Measurements from ENCODE around the gene OR13C8.

DNA sequence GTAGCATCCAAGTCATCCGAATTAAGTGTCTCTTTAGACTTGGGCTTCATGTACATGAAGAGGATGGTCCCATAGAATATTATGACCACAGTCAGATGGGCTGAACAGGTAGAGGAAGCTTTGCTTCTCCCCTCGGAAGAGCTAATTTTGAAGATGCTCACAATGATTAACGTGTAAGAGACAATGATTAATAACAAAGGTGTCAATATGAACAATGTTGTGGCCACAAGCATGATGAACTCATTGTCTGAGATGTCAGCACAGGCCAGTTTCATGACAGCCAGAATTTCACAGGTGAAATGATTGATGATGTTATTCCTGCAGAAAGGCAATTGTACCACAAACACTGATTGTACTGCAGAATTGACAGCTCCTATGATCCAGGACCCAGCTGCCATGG, 35.8 kb downstream of the OR13C8 start:
- TF ChIP-seq, protein P1, sequence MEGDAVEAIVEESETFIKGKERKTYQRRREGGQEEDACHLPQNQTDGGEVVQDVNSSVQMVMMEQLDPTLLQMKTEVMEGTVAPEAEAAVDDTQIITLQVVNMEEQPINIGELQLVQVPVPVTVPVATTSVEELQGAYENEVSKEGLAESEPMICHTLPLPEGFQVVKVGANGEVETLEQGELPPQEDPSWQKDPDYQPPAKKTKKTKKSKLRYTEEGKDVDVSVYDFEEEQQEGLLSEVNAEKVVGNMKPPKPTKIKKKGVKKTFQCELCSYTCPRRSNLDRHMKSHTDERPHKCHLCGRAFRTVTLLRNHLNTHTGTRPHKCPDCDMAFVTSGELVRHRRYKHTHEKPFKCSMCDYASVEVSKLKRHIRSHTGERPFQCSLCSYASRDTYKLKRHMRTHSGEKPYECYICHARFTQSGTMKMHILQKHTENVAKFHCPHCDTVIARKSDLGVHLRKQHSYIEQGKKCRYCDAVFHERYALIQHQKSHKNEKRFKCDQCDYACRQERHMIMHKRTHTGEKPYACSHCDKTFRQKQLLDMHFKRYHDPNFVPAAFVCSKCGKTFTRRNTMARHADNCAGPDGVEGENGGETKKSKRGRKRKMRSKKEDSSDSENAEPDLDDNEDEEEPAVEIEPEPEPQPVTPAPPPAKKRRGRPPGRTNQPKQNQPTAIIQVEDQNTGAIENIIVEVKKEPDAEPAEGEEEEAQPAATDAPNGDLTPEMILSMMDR (conservative IDR thresholded peaks at IDR 0.05; ENCODE audit: low read depth in 2 of 2), result no peak
- TF ChIP-seq ZNF114 (CRISPR knock-in tag; IDR thresholded peaks at IDR 0.05) (no peak), EZH2 (IDR thresholded peaks at IDR 0.05; ENCODE audit: low read depth, unreplicated experiment) (no peak), EZH2phosphoT487 (IDR thresholded peaks at IDR 0.05; ENCODE audit: unreplicated experiment) (no peak), JUNB (IDR thresholded peaks at IDR 0.05; ENCODE audit: unreplicated experiment) (no peak), POLR2AphosphoS5 (IDR thresholded peaks at IDR 0.05; ENCODE audit: low read depth) (no peak), CREB1 (CRISPR knock-in tag; IDR thresholded peaks at IDR 0.05; ENCODE audit: low read depth) (no peak), STAT1 (IDR thresholded peaks at IDR 0.05; ENCODE audit: unreplicated experiment) (no peak)
- TF ChIP-seq, protein P2, sequence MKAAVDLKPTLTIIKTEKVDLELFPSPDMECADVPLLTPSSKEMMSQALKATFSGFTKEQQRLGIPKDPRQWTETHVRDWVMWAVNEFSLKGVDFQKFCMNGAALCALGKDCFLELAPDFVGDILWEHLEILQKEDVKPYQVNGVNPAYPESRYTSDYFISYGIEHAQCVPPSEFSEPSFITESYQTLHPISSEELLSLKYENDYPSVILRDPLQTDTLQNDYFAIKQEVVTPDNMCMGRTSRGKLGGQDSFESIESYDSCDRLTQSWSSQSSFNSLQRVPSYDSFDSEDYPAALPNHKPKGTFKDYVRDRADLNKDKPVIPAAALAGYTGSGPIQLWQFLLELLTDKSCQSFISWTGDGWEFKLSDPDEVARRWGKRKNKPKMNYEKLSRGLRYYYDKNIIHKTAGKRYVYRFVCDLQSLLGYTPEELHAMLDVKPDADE (IDR thresholded peaks at IDR 0.05), result no peak
